Osteocyte (in vitro differentiated cells): Measurements from ENCODE around the gene USP48. TPM values are rescaled to one million over a fixed set of nuclear protein-coding genes. Genes with fewer than 3 reads are reported as not detected.

Source experiments
- DNase-seq: peaks from one replicate; pipeline ENCODE4 v3.0.0; 2021; ENCODE audit warnings: mixed read lengths; ENCODE audit not compliant: unreplicated experiment; ENCODE audit errors: extremely low spot score
- H3K27ac Mint-ChIP-seq: one replicate; pipeline ENCODE4 v1.8.0; 2021; ENCODE audit warnings: mild to moderate bottlenecking, mixed read lengths; ENCODE audit not compliant: unreplicated experiment
- H3K27me3 Mint-ChIP-seq: one replicate; pipeline ENCODE4 v1.8.0; 2021; ENCODE audit warnings: mixed read lengths; ENCODE audit not compliant: unreplicated experiment
- H3K36me3 Mint-ChIP-seq: one replicate; pipeline ENCODE4 v1.8.0; 2021; ENCODE audit warnings: mixed read lengths; ENCODE audit not compliant: unreplicated experiment
- H3K4me1 Mint-ChIP-seq: one replicate; pipeline ENCODE4 v1.8.0; 2021; ENCODE audit warnings: mixed read lengths; ENCODE audit not compliant: unreplicated experiment
- H3K4me3 Mint-ChIP-seq: one replicate; pipeline ENCODE4 v1.8.0; 2021; ENCODE audit warnings: mild to moderate bottlenecking, moderate library complexity, mixed read lengths; ENCODE audit not compliant: unreplicated experiment
- H3K9me3 Mint-ChIP-seq: one replicate; pipeline ENCODE4 v1.8.0; 2021; ENCODE audit warnings: mixed read lengths; ENCODE audit not compliant: unreplicated experiment
- total RNA-seq: library from RNA; stranded (reverse); gene quantifications from 2 replicates; pipeline ENCODE4 v1.2.1, GENCODE V29; 2021
- TF ChIP-seq, protein P1 (sequence below): fragments of 200-600 bp; sonication (generic); IDR thresholded peaks from 2 replicates; pipeline ENCODE4 v1.5.0; 2021; ENCODE audit warnings: antibody characterized with exemption, mild to moderate bottlenecking, moderate library complexity

Gene USP48
- total RNA-seq, 1 donor from 2014 or later: 73.6 TPM

DNA sequence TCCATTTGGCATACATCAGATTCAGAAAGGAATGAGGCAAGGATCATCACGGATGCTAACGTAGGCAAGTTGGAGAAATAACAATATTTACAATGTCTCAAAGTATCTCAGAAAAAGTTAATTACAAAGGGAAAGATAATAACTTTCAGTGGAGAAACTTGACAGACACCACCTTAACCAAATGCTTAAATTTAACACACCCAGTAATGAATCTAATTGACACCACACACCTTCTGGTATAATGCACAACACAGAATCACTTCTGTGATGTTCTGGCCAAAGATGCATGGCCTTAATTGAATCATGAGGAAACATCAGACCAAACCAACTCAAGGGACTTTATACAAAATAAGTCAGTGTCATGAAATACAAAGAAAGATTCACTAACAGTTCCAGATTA lies 23.1 kb downstream of the USP48 start:
- Mint-ChIP-seq H3K4me1 (peaks cover 27% of the 10 kb centered on the region), H3K27me3 (no peaks in the 10 kb centered on the region), H3K27ac (no peak overlapping the region), H3K9me3 (no peaks in the 10 kb centered on the region), H3K36me3 (peaks cover 5% of the 10 kb centered on the region), H3K4me3 (no peak overlapping the region)
- TF ChIP-seq, protein P1, sequence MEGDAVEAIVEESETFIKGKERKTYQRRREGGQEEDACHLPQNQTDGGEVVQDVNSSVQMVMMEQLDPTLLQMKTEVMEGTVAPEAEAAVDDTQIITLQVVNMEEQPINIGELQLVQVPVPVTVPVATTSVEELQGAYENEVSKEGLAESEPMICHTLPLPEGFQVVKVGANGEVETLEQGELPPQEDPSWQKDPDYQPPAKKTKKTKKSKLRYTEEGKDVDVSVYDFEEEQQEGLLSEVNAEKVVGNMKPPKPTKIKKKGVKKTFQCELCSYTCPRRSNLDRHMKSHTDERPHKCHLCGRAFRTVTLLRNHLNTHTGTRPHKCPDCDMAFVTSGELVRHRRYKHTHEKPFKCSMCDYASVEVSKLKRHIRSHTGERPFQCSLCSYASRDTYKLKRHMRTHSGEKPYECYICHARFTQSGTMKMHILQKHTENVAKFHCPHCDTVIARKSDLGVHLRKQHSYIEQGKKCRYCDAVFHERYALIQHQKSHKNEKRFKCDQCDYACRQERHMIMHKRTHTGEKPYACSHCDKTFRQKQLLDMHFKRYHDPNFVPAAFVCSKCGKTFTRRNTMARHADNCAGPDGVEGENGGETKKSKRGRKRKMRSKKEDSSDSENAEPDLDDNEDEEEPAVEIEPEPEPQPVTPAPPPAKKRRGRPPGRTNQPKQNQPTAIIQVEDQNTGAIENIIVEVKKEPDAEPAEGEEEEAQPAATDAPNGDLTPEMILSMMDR: no peak
- DNase-seq: no peak

DNA sequence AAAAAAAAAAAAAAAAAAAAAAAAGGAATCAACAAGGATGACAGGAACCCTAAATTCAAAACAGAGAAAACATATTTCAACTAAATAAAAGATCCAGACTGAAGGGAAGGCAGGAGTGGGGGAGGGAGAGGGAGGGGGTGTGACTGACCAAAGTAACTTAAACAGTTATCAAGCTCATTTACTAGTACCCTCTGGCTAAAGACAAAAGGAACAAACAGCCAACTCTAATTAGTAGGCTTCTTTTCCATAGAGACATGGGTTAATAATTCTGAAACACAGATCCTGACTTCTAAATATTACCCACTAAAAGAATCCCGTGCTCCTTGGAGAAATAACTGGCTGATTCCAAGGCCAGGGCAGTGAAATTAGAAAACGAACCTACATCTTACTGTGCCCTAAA lies 23.8 kb downstream of the USP48 start:
- peaks cover 21% of the 10 kb centered on the region for H3K4me1 Mint-ChIP-seq
- H3K4me3 Mint-ChIP-seq: no peak overlapping the region
- no peaks in the 10 kb centered on the region for H3K9me3 Mint-ChIP-seq
- DNase-seq: no peak
- no peaks in the 10 kb centered on the region for H3K27me3 Mint-ChIP-seq
- TF ChIP-seq, protein P1: no peak
- H3K27ac Mint-ChIP-seq: no peak overlapping the region
- H3K36me3 Mint-ChIP-seq: peaks cover 10% of the 10 kb centered on the region

DNA sequence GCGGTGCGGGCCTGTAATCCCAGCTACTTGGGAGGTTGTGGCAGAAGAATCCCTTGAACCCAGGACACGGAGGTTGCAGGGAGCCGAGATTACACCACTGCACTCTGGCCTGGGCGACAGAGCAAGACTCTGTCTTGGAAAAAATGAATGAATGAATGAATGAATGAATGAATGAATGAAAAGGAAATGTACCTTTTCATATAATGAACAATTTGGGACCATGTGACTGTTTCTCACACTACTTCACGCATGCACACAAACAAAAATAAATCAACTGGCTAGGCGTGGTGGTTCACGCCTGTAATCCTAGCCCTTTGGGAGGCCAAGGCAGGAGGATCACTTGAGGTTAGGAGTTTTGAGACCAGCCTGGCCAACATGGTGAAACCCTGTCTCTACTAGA lies 24.3 kb downstream of the USP48 start:
- H3K36me3 Mint-ChIP-seq: peaks cover 10% of the 10 kb centered on the region
- no peaks in the 10 kb centered on the region for H3K9me3 Mint-ChIP-seq
- TF ChIP-seq, protein P1: no peak
- H3K27ac Mint-ChIP-seq: no peak overlapping the region
- no peaks in the 10 kb centered on the region for H3K27me3 Mint-ChIP-seq
- H3K4me1 Mint-ChIP-seq: peaks cover 17% of the 10 kb centered on the region
- peak; percentile 27 for DNase-seq
- no peak overlapping the region for H3K4me3 Mint-ChIP-seq

DNA sequence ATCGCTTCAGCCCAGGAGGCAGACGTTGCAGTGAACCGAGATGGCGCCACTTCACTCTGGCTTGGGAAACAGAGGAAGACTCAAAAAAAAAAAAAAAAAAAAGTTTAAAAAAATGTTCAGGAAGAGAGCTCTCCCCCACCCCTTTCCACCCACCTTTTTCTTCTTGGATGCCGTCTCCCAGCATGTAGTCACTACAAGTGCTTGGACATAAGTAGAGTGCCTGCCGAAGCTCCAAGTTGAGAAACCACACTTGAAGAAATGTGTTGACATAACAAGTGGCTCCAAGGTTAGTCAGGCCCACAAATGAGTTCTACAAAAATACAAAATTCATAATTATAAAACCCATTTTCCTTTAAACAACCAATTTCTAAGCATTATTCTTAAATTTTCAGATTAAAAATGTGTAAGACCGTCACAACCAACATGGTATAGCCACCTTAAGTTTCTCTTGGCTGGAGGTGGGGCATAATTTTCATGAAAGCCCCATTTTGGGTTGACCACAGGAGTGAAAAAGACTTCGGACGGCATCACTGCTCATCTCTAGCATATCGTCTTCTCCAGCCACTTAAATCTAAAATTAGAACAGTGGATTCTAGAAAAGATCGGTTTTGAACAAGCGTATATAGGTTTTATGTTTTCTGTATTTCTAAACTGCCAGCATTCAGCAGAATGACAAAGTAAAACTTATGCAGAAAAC lies 26.4 kb downstream of the USP48 start:
- no peaks in the 10 kb centered on the region for H3K9me3 Mint-ChIP-seq
- peaks cover 10% of the 10 kb centered on the region for H3K36me3 Mint-ChIP-seq
- peaks cover 5% of the 10 kb centered on the region for H3K4me1 Mint-ChIP-seq
- no peaks in the 10 kb centered on the region for H3K27me3 Mint-ChIP-seq
- no peak for DNase-seq
- TF ChIP-seq, protein P1: no peak
- H3K27ac Mint-ChIP-seq: no peak overlapping the region
- H3K4me3 Mint-ChIP-seq: no peak overlapping the region

DNA sequence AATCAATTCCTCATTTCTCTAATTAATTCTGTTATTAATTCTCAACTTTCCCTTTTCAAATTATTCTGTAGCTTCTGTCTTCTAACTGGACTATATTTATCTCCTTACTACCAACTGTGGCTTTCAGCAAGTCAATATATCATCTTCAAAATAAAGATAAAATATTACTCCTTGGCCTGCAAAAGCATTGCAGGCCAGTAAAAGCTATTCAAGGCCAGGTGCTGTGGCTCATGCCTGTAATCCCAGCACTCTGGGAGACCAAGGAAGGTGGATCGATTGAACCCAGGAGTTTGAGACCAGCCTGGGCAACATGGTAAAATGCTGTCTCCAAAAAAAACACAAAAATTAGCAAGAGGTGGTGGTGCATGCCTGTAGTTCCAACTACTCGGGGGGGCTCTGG lies 27.9 kb downstream of the USP48 start:
- H3K27me3 Mint-ChIP-seq: no peaks in the 10 kb centered on the region
- H3K4me1 Mint-ChIP-seq: peaks cover 5% of the 10 kb centered on the region
- H3K4me3 Mint-ChIP-seq: no peak overlapping the region
- no peaks in the 10 kb centered on the region for H3K9me3 Mint-ChIP-seq
- H3K27ac Mint-ChIP-seq: no peak overlapping the region
- TF ChIP-seq, protein P1: no peak
- H3K36me3 Mint-ChIP-seq: peaks cover 21% of the 10 kb centered on the region
- DNase-seq: no peak
